Peyer's patch (tissue), 4 donors: Measurements from ENCODE around the gene SLC22A7.

Source experiments
- POLR2A ChIP-seq, 2 donors: fragments of 450-650 bp; IDR thresholded peaks; one replicate each; pipeline ENCODE4 v1.5.1; 2017; ENCODE audit warnings: antibody characterized with exemption in 2 of 2, mild to moderate bottlenecking in 2 of 2, moderate library complexity in 2 of 2
- TF ChIP-seq, protein P1 (sequence below), 6 experiments: fragments of 450-650 bp in 4 of 6; fragments of 200-600 bp in 2 of 6; sonication (generic) in 1 of 6; IDR thresholded peaks; one replicate each; pipeline ENCODE4 v1.5.1; 2017 to 2019; ENCODE audit warnings: antibody characterized with exemption in 6 of 6, mild to moderate bottlenecking in 3 of 6, moderate library complexity in 1 of 6

DNA sequence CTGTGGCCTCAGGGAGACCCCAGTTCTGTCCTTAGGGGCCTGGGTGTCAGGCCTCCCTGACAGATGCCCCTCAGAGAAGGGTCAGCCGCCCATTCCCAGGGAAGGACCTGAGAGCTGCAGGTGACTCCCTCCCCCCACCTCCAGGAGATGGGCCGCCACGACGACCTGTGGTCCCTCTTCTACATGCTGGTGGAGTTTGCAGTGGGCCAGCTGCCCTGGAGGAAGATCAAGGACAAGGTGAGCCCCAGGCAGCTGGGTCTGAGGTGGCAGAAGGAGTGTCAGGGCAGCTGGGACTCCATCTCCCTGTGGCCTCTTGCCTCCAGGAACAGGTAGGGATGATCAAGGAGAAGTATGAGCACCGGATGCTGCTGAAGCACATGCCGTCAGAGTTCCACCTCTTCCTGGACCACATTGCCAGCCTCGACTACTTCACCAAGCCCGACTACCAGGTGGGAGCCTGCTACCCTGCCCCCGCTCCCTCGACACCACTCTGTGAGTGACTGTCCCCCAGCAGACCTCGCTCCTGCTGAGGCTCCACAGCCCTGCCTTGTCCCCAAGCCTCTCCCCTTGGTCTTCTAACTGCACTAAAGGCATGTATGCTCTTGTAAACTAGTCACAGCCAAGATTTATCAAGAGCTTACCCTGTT lies 42.5 kb upstream of the SLC22A7 start:
- no peak for TF ChIP-seq POLR2A (IDR thresholded peaks at IDR 0.05)
- TF ChIP-seq, protein P1, sequence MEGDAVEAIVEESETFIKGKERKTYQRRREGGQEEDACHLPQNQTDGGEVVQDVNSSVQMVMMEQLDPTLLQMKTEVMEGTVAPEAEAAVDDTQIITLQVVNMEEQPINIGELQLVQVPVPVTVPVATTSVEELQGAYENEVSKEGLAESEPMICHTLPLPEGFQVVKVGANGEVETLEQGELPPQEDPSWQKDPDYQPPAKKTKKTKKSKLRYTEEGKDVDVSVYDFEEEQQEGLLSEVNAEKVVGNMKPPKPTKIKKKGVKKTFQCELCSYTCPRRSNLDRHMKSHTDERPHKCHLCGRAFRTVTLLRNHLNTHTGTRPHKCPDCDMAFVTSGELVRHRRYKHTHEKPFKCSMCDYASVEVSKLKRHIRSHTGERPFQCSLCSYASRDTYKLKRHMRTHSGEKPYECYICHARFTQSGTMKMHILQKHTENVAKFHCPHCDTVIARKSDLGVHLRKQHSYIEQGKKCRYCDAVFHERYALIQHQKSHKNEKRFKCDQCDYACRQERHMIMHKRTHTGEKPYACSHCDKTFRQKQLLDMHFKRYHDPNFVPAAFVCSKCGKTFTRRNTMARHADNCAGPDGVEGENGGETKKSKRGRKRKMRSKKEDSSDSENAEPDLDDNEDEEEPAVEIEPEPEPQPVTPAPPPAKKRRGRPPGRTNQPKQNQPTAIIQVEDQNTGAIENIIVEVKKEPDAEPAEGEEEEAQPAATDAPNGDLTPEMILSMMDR (IDR thresholded peaks at IDR 0.05), result no peak
